GM21447 (cell line): Measurements from ENCODE around the gene SMG6.

Experiments used
- ATAC-seq: cut with Tn5 transposase; IDR thresholded peaks from one replicate; pipeline ENCODE4 v1.9.1; 2021; ENCODE audit not compliant: unreplicated experiment

Gene SMG6

DNA sequence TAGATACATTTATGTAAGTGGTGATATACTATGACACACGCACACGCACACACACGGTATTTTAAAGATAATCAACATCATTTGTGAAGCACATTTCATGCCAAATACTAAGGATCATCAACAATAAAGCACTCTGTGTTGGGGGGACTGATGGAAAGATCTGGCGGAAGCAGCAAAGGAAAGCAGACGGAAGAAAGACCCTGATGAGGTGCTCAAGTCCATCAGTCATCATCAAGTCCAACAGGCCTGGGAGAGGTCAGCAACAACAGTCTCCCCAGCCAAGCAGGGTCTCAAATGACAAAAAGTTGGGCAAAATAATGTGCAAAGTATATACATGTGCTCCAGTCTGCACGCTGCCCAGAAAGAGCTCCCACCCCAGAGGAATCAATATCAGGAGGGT lies 193.1 kb downstream of the SMG6 start:
- ATAC-seq: no peak

DNA sequence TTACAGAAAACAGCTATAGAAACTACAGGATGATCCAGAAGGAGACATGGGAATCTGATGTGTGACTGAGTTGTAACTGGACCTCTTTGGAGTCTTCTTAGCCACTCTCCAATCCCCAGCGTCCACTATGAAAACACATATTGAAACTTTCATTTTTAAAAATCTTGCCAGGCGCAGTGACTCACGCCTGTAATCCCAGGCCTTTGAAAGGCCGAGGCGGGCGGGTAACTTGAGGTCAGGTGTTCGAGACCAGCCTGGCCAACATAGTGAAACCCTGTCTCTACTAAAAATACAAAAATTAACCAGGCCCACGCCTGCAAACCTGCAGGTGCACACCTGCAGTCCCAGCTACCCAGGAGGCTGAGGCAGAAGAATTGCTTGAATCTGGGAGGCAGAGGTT lies 195.4 kb downstream of the SMG6 start:
- ATAC-seq: no peak

DNA sequence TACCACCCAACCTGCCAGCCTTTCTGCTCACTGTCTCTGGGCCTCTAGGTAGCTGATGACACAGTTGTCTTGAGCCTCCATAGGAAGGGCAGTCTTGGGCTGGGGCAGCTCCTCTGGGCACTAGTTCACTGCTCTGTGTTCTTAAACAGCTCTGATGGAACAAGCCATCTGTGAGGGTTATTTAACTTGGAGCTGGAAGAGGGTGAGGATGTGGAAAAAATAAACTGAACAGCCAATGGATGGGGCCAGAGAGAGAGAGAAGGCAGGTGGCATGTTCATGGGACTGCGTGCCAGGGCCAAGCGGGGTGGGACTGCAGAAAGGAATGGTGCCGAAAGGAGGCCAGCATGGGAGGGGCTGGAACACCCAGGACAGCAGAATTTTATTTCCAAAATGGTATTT lies 196.1 kb downstream of the SMG6 start:
- ATAC-seq: no peak

DNA sequence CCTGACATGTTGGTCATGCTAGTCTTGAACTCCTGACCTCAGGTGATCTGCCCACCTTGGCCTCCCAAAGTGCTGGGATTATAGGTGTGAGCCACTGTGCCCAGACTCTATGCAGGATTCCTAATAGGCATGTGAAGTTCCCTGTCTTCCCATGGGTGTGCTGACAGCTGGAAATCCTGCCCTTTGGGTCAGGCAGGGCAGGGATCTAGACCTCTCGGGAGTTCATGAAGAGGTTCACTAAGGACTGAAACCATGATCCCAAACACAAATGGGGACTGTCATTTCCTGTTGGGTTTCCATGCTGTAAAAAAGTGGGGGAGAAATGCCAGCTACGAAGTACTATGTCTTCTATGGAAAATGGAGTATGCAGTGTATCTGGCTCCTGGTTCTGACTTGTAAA lies 196.5 kb downstream of the SMG6 start:
- ATAC-seq: no peak

DNA sequence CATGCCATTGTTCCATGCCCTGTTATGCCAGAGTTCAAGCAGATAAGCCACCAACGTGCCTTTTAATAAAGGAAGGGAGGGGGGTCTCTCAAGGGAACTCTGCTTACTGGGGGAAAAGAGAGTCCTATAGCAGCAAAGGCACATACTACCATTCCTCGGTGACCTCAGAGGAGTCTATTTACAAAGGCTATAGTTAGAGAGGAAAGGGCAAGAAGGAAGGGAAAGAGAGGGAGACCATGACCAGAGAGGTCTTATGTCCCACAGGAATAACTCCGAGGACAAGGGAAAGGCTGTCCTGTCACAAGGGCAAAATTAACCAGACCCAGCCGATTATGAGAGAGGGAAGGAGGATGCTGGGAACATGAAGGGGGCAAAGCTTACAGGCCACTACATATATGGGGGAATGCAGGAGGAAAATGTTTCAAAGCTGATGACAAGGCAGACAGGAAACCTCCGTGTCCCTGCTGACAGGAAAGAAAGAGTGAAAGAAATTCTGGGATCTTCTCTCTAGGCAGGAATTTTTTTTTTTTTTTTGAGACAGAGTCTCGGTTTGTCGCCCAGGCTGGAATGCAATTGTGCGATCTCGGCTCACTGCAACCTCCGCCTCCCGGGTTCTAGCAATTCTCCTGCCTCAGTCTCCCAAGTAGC lies 197.2 kb downstream of the SMG6 start:
- no peak for ATAC-seq

DNA sequence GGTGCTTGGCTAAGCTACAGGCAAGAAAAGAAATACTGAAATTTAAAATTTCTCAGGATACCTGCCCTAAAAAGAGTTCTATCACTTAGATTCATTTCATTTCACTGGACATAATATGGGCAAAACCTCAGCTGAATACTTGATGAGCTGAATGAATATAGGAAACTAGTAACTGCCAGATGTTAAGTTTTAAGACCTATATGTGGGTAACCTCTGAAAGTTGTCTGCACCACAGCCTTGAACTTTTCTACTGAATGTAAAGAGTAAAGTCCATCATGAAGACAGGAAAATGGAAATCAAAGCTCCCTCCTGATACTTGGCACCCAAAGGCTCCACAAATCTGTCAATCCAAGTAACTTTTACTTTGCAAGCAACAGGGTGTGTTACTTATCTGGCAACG lies 197.9 kb downstream of the SMG6 start:
- no peak for ATAC-seq

DNA sequence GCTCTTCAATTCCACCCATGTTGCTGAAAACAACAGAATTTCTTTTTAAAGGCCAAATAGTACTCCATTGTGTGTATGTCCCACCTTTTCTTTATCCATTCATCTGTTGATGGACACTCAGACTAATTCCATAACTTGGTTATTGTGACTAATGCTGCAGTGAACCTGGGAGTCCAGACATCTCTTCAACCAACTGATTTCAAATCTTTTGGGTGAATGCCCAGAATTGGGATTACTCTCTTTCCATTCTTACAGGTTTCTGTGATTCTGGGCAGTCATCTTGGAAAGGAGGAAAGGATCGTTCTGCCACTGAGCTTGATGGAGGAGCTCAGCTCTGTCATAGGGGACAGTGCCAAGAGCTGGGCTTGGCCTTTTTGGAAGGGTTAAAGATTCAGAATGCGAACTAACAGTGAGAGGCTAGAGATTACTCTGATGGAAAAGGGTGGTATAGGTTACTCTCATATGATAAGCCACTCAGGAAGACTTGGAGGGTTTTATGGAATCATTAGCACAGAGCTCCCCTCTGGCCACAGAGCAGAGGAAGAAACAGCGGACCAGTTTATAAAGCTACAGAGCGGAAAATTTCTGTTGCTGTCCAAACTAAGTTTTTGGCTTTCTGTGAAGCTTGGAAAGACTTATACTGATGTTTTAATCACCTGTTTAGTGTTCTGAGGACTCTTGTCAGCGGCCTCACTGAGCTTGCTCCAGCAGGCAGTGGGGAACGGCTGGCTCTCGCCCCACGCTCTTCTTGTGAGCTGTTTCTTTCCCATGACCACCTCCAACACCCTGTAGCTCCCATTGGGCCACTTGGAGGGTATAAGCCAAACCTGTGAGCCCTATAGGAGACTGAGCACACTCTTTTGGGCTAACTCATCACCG lies 200.4 kb downstream of the SMG6 start:
- no peak for ATAC-seq

DNA sequence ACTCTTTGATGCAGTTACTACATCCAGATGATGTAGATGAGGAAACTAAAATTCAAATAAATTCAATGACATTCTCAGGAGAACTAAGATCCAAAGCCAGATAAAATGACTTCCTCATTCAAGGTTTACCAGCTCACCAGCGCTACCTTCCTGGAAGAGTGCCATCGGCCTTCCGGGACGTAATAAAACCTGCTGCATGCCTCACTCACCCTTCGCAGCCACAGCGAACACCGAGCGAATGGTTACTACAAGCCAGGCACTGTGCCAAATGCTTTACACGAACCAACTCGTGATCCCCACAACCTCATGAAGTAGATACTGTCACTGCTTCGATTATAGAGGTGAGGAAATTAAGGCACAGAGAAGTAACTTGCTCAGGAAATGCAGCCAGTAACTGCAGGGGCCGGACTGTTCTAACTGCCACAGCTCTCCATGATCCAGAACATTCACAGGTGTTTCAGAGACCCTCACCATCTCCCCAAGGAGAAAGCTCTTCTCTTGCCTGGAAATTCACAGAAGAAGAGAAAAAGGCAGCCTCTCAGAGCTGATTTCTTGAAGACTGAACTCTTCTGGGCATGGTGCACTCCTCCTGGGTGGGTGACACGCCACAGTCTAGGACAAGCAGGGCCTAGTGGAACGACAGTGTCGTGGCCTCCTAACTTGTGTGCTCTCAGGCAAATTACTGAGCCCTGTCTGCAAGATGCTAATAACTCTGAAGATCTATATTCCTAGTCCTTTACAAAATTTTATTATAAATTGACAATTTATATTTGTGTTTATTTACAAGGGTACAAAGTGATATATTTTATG lies 201.9 kb downstream of the SMG6 start:
- no peak for ATAC-seq

DNA sequence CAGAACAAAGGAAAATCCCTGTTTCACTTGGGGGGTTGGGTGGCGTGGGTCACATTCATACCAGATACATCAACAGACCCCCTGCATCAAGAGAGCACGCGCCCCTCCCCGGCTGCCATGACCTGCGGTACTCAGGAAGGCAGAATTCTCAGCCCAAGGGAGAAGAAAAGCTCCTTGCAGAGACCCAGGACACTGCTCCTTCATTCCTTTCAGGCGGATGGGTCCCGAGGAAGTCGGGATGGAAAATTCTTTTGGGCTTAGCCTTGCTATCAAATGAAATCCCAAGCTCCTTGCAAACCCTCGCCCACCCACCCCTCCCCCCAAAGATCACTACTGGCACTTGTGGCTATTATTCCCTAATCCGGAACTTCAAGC lies 208.1 kb downstream of the SMG6 start:
- no peak for ATAC-seq

DNA sequence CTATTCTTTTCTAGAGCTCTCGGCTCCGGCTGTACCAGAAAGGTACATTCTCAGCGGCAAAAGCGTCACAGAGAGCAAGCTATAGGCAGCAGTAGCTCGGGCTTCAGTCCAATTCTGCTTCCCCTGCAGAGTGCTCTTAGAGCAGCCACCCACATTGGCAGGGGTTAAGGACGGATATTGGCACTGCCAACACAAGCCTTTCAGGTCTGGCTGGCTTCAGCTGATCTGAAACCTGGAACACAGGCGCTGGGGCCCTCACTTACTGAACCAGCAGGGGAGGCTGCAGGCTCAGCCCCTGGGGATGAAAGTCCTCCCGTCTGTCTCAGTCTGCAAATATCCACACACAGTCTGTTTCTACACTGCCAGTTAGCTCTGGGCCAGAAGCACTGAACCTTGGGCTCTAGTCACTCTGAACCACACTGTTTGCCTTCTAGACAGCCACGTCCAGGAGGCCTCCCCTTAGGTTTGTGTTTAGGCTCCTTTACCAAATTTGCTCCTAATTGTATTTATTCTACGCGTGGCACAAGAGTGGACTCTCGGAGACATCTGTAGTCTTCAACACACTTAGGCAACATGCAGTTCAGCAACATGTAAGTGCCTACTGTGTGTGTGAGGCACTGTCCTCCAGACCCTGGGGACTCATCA lies 208.6 kb downstream of the SMG6 start:
- no peak for ATAC-seq

DNA sequence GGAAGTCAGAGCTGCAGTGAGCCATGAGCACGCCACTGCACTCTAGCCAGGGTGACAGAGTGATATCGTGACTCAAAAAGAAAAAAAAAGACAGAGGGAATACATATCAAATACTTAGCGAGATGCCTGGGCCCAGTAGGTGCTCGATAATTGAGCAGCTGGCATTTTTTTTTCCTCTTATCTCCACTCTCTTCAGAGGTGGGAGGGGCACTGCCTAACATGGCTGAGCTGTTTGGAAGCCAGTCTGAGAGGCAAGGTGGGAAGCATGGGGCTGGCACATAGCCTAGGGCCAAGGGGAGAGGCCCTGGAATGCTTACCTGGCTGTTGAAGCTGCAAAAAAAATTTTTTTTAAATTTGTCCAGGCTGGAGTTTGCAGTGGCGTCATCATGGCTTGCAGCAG lies 210.2 kb downstream of the SMG6 start:
- ATAC-seq: no peak

DNA sequence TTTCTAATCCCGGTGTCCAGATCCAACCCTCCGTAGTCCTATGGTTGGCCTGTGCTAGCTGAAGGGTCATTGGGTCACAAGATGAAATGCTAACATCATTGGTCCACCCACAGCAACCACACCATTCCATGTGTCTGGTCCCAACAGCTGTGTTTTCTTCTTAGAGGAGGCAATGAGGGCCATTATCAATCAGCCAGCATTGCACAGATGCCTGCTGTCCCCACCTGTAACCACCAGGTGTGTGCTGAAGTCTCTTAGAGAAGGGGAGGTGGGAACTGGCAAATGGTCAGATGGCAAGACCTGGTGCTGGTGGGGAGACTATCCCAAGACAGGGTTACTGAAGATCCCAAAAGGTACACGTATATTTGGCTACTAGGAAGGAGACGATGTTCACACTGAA lies 211.3 kb downstream of the SMG6 start:
- ATAC-seq: no peak

DNA sequence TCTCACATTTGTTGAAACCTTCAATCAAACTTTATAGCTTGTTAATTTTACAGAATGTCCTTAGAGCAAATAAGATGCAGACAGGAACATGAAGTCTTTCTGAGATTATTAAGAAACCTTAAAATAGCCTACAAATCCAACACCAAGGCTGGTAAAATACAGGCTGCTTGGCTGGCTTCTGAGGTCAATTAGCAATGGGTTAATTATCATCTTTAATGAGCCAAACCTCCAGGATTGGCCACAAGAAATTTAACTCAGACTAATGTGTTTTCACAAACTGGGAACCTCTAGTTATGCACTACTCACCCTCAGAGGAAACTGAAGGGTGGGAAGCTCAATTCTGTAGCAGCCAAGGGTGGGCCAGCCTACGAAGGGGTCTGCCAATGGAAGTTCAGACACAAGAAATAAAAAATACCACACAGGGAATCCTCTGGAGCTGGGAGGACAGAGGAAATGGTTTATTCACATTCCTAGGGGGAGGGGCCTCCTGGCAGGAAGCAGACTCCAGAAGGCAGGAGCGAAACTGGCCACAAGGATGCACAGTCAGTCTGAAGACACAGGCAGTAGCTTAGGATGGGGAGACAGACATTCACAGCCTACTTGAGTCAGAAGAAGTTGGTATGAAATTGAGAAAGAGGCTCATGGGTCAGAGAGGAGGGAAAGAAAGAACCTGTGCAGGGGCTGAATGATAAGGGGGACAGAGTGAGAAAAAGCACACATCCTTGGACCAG lies 212.6 kb downstream of the SMG6 start:
- no peak for ATAC-seq

DNA sequence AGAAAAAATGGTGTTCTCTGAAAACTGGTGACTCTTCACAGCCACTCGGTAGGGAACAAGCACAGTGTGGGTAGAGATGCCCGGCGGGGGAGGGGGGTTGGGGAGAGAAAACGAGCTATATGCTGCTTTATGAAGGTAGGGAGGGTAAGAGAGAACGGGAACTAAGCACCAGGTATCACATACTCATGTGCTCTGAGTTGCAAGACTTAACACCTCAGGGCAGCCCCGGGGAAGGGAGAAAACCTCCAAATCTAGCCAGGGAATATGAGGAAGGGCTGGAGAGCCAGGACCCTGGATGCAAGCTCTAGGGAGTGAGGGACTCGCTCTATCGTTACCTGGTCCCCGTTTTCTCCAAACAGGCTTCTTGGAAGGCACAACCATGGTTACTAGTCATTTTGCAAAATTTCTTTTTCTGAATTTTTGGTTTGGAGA lies 213.4 kb downstream of the SMG6 start:
- ATAC-seq: no peak

DNA sequence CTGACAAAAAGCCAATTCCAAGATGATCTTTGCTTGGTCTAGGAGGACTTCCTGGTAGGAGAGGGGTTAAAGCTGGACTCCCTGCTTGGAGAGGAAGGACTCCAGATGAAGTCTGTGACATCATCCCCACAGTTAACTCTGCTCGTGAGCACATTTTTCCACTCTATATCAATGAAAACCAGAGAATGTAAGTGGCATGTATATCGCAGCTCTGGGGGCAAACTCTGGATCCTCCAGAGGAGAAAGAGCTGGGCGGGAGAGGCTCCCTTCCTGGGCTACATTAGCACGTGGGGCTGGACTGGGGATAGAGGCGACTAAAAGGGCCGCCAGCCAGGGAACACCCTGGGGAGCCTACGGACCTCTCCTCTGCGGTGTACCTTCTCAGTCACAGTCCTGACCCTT lies 214.6 kb downstream of the SMG6 start:
- ATAC-seq: peak; percentile 17

DNA sequence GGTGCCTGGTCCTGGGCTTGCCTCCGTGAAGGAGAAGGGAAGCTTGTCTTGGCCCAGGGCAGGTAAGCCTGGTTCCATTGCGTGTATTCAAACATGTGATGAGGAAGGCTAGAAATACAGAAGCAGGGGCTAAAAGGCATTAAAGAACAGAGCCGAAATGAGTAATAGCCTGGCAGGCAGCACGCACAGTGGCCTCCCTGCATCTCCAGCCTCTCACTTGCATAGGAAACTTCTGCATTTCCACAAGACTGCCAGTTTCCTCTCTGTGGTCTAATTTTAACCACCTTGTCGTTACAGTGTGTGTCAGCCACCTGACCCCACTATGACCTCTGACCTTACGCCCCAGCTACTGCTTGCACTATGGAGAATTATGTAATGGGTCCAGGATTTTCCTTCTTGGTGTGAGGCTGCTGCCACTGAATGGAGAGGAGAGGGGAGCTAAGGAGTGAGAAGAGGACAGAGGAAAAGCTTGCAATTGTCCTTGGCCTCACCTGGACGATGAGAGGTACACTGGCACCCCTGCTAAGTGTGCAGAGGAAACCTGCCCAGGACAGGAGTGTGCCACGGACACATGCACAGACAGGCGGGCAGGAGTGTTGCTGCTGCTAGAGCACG lies 215.9 kb downstream of the SMG6 start:
- ATAC-seq: no peak

DNA sequence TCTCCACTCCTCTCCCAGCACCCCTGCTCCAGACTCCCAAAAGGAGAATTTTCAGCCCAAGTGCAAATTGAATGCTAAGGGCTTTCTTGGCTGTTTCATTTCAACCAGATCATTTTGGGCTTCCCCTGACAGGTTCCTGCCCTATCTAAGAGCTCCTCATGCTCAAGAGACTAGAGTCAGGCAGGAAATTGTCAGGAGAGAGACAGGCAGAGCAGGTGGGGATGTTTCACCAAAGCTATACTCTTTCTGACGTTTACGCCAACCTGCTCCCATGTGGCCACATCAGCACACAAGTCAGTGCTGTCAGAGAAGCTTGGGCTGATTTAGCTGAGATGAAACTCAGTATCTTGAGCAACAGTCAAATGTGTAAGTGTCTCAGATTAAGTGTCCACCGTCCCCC lies 217.3 kb downstream of the SMG6 start:
- no peak for ATAC-seq

DNA sequence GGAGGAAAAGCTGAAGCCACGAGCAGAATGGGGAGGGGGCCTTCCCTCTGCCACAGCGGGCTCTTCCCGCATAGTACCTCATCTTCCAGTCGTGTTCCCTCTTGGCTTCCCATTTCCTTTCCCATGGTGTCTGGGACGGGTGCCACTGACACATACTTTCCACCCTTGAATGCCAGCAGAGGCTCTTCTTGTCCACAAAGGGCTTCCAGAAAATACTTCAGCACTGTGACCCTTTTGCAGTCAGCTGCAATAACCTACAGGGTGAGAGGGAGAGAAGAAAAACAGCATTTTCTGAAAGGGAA lies 218.0 kb downstream of the SMG6 start:
- ATAC-seq: no peak

DNA sequence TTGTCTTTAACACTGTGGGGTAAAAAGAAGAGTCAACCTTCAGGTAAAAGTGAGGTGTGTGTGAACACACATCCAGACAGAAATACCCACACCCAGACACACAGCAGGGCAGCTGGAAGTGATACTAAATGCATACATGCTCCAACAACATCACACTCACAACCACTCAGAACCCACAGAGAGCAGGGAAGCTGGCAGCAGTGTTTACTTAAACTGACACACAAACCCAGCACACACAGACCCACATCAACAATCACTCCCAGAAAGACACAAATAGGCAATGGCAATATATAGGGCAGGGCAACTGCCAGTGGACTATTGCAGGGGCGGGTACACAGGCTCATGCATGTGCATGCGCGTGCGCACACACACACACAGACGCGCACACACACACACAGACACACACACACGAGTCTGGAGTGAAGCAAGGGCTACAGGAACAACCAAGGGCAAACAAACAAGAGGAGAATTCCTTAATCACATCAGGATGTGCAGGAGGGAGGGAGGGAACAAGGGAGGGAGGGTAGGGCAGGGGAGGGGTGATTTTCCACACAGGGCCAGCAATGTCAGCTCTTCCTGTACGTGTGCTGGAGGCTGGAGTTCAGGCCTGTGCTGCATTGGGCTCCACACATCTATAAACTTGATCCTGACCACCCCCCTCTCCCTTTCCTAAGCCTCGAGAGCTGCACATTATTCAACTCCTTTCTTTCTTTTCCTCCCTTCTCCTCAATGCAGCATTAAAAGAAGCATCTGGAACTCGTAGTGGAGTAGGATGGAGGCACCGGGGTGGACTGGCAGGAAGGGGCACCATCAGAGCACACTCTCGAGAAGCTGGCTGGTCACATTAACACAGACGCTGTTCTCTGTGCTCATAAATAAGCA lies 218.6 kb downstream of the SMG6 start:
- no peak for ATAC-seq
